Vagina (tissue), 2 donors: ENCODE data around the gene NXT1.

Experiments
- POLR2A ChIP-seq, 2 donors: fragments of 450-650 bp; IDR thresholded peaks; one replicate each; pipeline ENCODE4 v1.6.1; 2017; ENCODE audit warnings: antibody characterized with exemption in 2 of 2, mild to moderate bottlenecking in 2 of 2, moderate library complexity in 2 of 2
- POLR2AphosphoS5 ChIP-seq, 2 donors: sonication (generic); formaldehyde crosslinking; IDR thresholded peaks; one replicate each; pipeline ENCODE4 v1.9.0; 2017; ENCODE audit warnings: antibody characterized with exemption in 2 of 2, mild to moderate bottlenecking in 2 of 2, low read depth in 1 of 2; ENCODE audit not compliant: insufficient read depth in 1 of 2
- TF ChIP-seq, protein P1 (sequence below), 3 experiments: fragments of 450-650 bp in 2 of 3; fragments of 200-600 bp in 1 of 3; sonication (generic) in 1 of 3; IDR thresholded peaks; one replicate each; pipeline ENCODE4 v1.5.1; 2017 to 2019; ENCODE audit warnings: antibody characterized with exemption in 3 of 3, mild to moderate bottlenecking in 2 of 3, moderate library complexity in 2 of 3

DNA sequence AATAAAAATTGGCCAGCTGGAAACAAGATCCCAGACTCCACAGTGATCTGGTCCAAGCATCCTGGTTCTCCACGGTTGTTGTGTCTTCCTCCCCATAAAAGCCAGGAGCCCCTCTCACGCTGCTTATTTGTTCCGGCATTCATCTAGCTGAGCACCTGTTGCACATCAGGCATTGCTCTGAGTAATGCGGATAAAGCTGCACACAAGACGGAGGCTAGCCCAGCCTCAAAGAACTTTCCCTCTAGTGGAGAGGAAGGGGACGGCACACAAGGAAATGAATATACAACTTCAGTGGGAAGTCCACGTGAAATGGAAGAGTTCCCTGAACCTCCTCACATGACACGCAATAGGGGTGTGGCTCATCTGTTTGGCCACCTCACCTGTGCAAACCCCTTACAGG is 30.3 kb upstream of the NXT1 start:
- no peak for TF ChIP-seq POLR2AphosphoS5 (IDR thresholded peaks at IDR 0.05; ENCODE audit: insufficient read depth in 1 of 2, low read depth in 1 of 2)
- TF ChIP-seq, protein P1, sequence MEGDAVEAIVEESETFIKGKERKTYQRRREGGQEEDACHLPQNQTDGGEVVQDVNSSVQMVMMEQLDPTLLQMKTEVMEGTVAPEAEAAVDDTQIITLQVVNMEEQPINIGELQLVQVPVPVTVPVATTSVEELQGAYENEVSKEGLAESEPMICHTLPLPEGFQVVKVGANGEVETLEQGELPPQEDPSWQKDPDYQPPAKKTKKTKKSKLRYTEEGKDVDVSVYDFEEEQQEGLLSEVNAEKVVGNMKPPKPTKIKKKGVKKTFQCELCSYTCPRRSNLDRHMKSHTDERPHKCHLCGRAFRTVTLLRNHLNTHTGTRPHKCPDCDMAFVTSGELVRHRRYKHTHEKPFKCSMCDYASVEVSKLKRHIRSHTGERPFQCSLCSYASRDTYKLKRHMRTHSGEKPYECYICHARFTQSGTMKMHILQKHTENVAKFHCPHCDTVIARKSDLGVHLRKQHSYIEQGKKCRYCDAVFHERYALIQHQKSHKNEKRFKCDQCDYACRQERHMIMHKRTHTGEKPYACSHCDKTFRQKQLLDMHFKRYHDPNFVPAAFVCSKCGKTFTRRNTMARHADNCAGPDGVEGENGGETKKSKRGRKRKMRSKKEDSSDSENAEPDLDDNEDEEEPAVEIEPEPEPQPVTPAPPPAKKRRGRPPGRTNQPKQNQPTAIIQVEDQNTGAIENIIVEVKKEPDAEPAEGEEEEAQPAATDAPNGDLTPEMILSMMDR (IDR thresholded peaks at IDR 0.05): no peak
- TF ChIP-seq POLR2A (IDR thresholded peaks at IDR 0.05): no peak
